DND-41 (cell line): ENCODE results near the gene ADORA3.

Experiments used
- ATAC-seq: fragments of 200-7000 bp; cut with Tn5 transposase; 3 replicates; pipeline ENCODE4 v1.9.1; 2021; ENCODE audit warnings: low read depth; ENCODE audit not compliant: insufficient read depth
- DNase-seq: peaks from one replicate; pipeline ENCODE4 v3.0.0-alpha.2; 2020
- H2AFZ ChIP-seq: 2 replicates; pipeline ENCODE4 v1.6.0; 2012; ENCODE audit warnings: low read depth, low read length
- H3K27ac ChIP-seq: 2 replicates; pipeline ENCODE4 v1.5.1; 2012; ENCODE audit warnings: low read length, inconsistent platforms
- H3K27me3 ChIP-seq: fragments of 200-600 bp; sonication (generic); 2 replicates; pipeline ENCODE4 v1.6.0; 2012; ENCODE audit warnings: low read length, mild to moderate bottlenecking, inconsistent platforms; ENCODE audit not compliant: insufficient read depth, poor library complexity
- H3K36me3 ChIP-seq: 2 replicates; pipeline ENCODE4 v1.5.1; 2012; ENCODE audit warnings: low read length, inconsistent platforms; ENCODE audit not compliant: insufficient read depth
- H3K4me1 ChIP-seq: 2 replicates; pipeline ENCODE4 v1.5.1; 2012; ENCODE audit warnings: mild to moderate bottlenecking, low read length; ENCODE audit not compliant: insufficient read depth
- H3K4me2 ChIP-seq: 2 replicates; pipeline ENCODE4 v1.6.0; 2012; ENCODE audit warnings: mild to moderate bottlenecking, moderate library complexity, low read length, inconsistent platforms; ENCODE audit not compliant: insufficient read depth
- H3K4me3 ChIP-seq, 2 experiments: fragments of 200-600 bp in 1 of 2; shearing (Covaris generic) in 1 of 2; 2 replicates each; pipeline ENCODE4 v1.5.1; 2012 to 2016; ENCODE audit warnings: inconsistent platforms in 2 of 2, low read length in 2 of 2, mild to moderate bottlenecking in 2 of 2, low read depth in 1 of 2, moderate library complexity in 1 of 2
- H3K79me2 ChIP-seq: 2 replicates; pipeline ENCODE4 v1.6.0; 2012; ENCODE audit warnings: low read length, inconsistent platforms; ENCODE audit not compliant: insufficient read depth
- H3K9ac ChIP-seq: 2 replicates; pipeline ENCODE4 v1.6.0; 2012; ENCODE audit warnings: low read depth, mild to moderate bottlenecking, inconsistent platforms, low read length, moderate library complexity
- H3K9me3 ChIP-seq: 2 replicates; pipeline ENCODE4 v1.5.1; 2012; ENCODE audit warnings: low read length, moderate library complexity, mild to moderate bottlenecking, inconsistent platforms; ENCODE audit not compliant: insufficient read depth, severe bottlenecking
- H4K20me1 ChIP-seq: 2 replicates; pipeline ENCODE4 v1.6.0; 2012; ENCODE audit warnings: low read length; ENCODE audit not compliant: insufficient read depth
- EZH2 ChIP-seq: IDR thresholded peaks from 3 replicates; pipeline ENCODE4 v1.6.1; 2012; ENCODE audit warnings: borderline replicate concordance, low read depth, mild to moderate bottlenecking, moderate library complexity, low read length, inconsistent platforms; ENCODE audit not compliant: severe bottlenecking
- TF ChIP-seq, protein P1 (sequence below): IDR thresholded peaks from 2 replicates; pipeline ENCODE4 v1.5.1; 2012; ENCODE audit warnings: borderline replicate concordance, low read length, moderate library complexity, mild to moderate bottlenecking; ENCODE audit not compliant: poor library complexity, severe bottlenecking; ENCODE audit errors: extremely low read depth

Gene ADORA3

DNA sequence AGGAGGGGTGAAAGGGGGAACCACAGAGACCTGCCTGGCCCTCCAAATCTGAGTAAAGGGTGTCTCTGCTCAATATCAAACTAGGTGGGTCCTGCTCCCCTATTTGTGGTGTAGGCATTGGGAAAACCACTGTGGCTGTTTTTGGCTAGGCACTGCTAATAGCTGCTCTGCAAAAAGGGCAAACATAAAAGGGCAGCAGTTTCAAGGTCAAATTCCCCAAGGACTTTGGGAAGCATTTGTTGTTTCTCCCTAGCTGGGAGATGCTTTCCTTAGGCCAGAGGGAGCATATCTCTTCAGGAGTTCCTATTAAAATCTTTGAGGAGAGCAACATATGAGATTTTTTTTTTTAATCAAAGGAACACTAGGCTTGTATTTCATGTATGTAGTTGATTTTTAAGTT, 27.2 kb downstream of the ADORA3 start:
- H3K4me3 ChIP-seq: no peak overlapping the region
- H2AFZ ChIP-seq: peak overlapping the region; percentile 14; the same call in 1 of the 2 replicates
- H3K4me2 ChIP-seq: peak overlapping the region; percentile 60

GRCh38 chr1:111475701-111476100, 27.7 kb downstream of the ADORA3 start:
- ATAC-seq: no peak
- Histone ChIP-seq H3K27ac (peak overlapping the region; percentile 92), H3K36me3 (no peaks in the 10 kb centered on the region), H2AFZ (0 out of 2 replicates have a peak overlapping the region, but pooled peaks have one; percentile 14), H3K4me3 (no peak overlapping the region), H3K27me3 (no peaks in the 10 kb centered on the region), H3K79me2 (no peaks in the 10 kb centered on the region), H3K4me1 (peaks cover 41% of the 10 kb centered on the region), H3K9me3 (no peaks in the 10 kb centered on the region), H3K9ac (peak overlapping the region; percentile 47), H3K4me2 (peak overlapping the region; percentile 60; the same call in 1 of the 2 replicates), H4K20me1 (no peaks in the 10 kb centered on the region)
- no peak for DNase-seq
- TF ChIP-seq, protein P1, sequence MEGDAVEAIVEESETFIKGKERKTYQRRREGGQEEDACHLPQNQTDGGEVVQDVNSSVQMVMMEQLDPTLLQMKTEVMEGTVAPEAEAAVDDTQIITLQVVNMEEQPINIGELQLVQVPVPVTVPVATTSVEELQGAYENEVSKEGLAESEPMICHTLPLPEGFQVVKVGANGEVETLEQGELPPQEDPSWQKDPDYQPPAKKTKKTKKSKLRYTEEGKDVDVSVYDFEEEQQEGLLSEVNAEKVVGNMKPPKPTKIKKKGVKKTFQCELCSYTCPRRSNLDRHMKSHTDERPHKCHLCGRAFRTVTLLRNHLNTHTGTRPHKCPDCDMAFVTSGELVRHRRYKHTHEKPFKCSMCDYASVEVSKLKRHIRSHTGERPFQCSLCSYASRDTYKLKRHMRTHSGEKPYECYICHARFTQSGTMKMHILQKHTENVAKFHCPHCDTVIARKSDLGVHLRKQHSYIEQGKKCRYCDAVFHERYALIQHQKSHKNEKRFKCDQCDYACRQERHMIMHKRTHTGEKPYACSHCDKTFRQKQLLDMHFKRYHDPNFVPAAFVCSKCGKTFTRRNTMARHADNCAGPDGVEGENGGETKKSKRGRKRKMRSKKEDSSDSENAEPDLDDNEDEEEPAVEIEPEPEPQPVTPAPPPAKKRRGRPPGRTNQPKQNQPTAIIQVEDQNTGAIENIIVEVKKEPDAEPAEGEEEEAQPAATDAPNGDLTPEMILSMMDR: no peak
- TF ChIP-seq EZH2: no peak

More for the DNA sequence above, 27.2 kb downstream of the ADORA3 start:
- peaks cover 36% of the 10 kb centered on the region for H3K4me1 ChIP-seq
- no peak for ATAC-seq
- DNase-seq: no peak
- H3K79me2 ChIP-seq: no peaks in the 10 kb centered on the region
- no peaks in the 10 kb centered on the region for H3K27me3 ChIP-seq
- no peaks in the 10 kb centered on the region for H3K9me3 ChIP-seq
- no peaks in the 10 kb centered on the region for H3K36me3 ChIP-seq
- peak overlapping the region; percentile 92 for H3K27ac ChIP-seq
- no peaks in the 10 kb centered on the region for H4K20me1 ChIP-seq
- TF ChIP-seq EZH2: no peak
- TF ChIP-seq, protein P1: no peak
- peak overlapping the region; percentile 47 for H3K9ac ChIP-seq

DNA sequence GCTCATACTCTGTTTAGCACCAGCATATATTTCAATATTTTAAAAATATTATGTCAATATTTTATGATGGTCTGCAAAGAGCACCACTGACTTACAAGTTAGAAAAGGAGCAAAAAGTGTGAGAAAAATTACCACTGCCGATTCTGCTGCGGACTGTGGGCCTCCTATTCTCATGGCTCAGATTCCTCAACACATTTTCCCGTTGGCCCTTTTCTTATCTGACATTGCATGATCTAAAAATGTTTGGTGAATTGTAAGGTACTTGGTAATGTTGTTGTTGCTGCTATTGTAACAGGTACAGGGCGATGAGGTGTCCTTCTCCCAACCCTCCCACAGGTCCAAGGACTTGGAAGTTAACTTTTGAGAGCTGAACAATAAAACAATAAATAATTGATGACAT, 28.9 kb downstream of the ADORA3 start:
- TF ChIP-seq, protein P1: no peak
- TF ChIP-seq EZH2: no peak
- Histone ChIP-seq H3K27me3 (no peaks in the 10 kb centered on the region), H3K9me3 (no peaks in the 10 kb centered on the region), H3K36me3 (peaks cover 10% of the 10 kb centered on the region; the same call in 1 of the 2 replicates), H4K20me1 (no peaks in the 10 kb centered on the region), H3K4me3 (no peak overlapping the region), H3K27ac (no peak overlapping the region), H3K9ac (no peak overlapping the region), H3K79me2 (no peaks in the 10 kb centered on the region), H2AFZ (no peak overlapping the region), H3K4me2 (no peak overlapping the region), H3K4me1 (peaks cover 50% of the 10 kb centered on the region)
- DNase-seq (no peak), ATAC-seq (no peak)

- Histone ChIP-seq H4K20me1 (no peaks in the 10 kb centered on the region), H3K4me2 (no peak overlapping the region), H3K36me3 (peaks cover 14% of the 10 kb centered on the region; the same call in 1 of the 2 replicates), H2AFZ (no peak overlapping the region), H3K27ac (no peak overlapping the region), H3K27me3 (no peaks in the 10 kb centered on the region), H3K79me2 (no peaks in the 10 kb centered on the region), H3K9me3 (no peaks in the 10 kb centered on the region), H3K9ac (no peak overlapping the region), H3K4me3 (no peak overlapping the region), H3K4me1 (peaks cover 50% of the 10 kb centered on the region)
- TF ChIP-seq, protein P1: no peak
- no peak for TF ChIP-seq EZH2
- ATAC-seq: no peak
- no peak for DNase-seq
Observed at GRCh38 chr1:111474106-111474505, 29.3 kb downstream of the ADORA3 start.
